HepG2 (cell line): ENCODE results near the gene RPL22L1. TPM values are rescaled to one million over a fixed set of nuclear protein-coding genes. Genes with fewer than 3 reads are reported as not detected.

ENCODE experiments used
- ATAC-seq: fragments of 200-7000 bp; cut with Tn5 transposase; 3 replicates; pipeline ENCODE4 v1.9.1; 2020; ENCODE audit warnings: mild to moderate bottlenecking, moderate library complexity
- BruUV-seq: library from RNA; stranded (reverse); fragments of 400-500 nt; replicated peaks from 2 replicates; lab custom pipeline; 2021; lab: Mats Ljungman, UMichigan
- CTCF ChIA-PET: fragments of 300-600 bp; formaldehyde crosslinking; extraction: SDS; loops from one replicate; lab custom pipeline; 2021; ENCODE audit warnings: low total read pairs, inconsistent platforms, low intra/inter-chr PET ratio; lab: Yijun Ruan, JAX
- POLR2A ChIA-PET: fragments of 350-600 bp; sonication (Branson Sonifier 250); formaldehyde crosslinking; loops from one replicate; lab custom pipeline; 2020; ENCODE audit warnings: antibody characterized with exemption, inconsistent platforms; lab: Yijun Ruan, JAX
- DNase-seq: peaks from one replicate; pipeline ENCODE4 v3.0.0-alpha.2; 2015; ENCODE audit warnings: low spot score
- FAIRE-seq: peaks from 3 replicates; lab custom pipeline; 2011; peaks lifted over from hg19 to GRCh38; lab: Jason Lieb, UNC
- H2AFZ ChIP-seq: one replicate; pipeline ENCODE4 v1.6.1; 2011; ENCODE audit warnings: low read length, inconsistent platforms
- H3K27ac ChIP-seq: fragments of 300-600 bp; 3 replicates; pipeline ENCODE4 v1.8.0; 2011; ENCODE audit warnings: mixed run types, mild to moderate bottlenecking, mixed read lengths, low read length, inconsistent platforms; ENCODE audit not compliant: insufficient read depth; ENCODE audit errors: extremely low read length
- H3K27me3 ChIP-seq, 2 experiments: fragments of 200-600 bp in 1 of 2; 2 replicates in 1 of 2; 3 replicates in 1 of 2; pipeline versions ENCODE4 v1.6.0 to v1.8.0; 2011; ENCODE audit warnings: low read length in 2 of 2, mild to moderate bottlenecking in 2 of 2, moderate library complexity in 2 of 2, inconsistent platforms in 1 of 2; ENCODE audit not compliant: insufficient read depth in 2 of 2, control insufficient read depth in 1 of 2
- H3K36me3 ChIP-seq, 2 experiments: fragments of 200-600 bp in 1 of 2; replicated peaks in 1 of 2; 2 replicates in 1 of 2; 3 replicates in 1 of 2; pipeline versions ENCODE4 v1.5.1 to v1.8.0; 2011; ENCODE audit warnings: low read length in 2 of 2, inconsistent platforms in 1 of 2; ENCODE audit not compliant: insufficient read depth in 2 of 2, control insufficient read depth in 1 of 2
- H3K4me1 ChIP-seq: 2 replicates; pipeline ENCODE4 v1.5.1; 2012; ENCODE audit warnings: low read length, inconsistent platforms; ENCODE audit not compliant: insufficient read depth
- H3K4me2 ChIP-seq: 2 replicates; pipeline ENCODE4 v1.6.0; 2011; ENCODE audit warnings: low read depth, low read length, inconsistent platforms
- H3K4me3 ChIP-seq, 3 experiments: fragments of 200-600 bp in 1 of 3; sonication (generic), shearing (Covaris generic) in 1 of 3; replicated peaks in 1 of 3; 2 replicates each; pipeline ENCODE4 v1.5.1; 2011 to 2016; ENCODE audit warnings: low read length in 3 of 3, inconsistent platforms in 2 of 3, low read depth in 2 of 3, mild to moderate bottlenecking in 2 of 3, control low read depth in 1 of 3, mixed read lengths in 1 of 3; ENCODE audit not compliant: insufficient read depth in 1 of 3
- H3K79me2 ChIP-seq: one replicate; pipeline ENCODE4 v1.6.1; 2011; ENCODE audit warnings: low read length, inconsistent platforms; ENCODE audit not compliant: insufficient read depth
- H3K9ac ChIP-seq: 2 replicates; pipeline ENCODE4 v1.6.0; 2011; ENCODE audit warnings: mild to moderate bottlenecking, low read depth, low read length, inconsistent platforms; ENCODE audit not compliant: insufficient read depth
- H3K9me3 ChIP-seq: 2 replicates; pipeline ENCODE4 v1.5.1; 2012; ENCODE audit warnings: mild to moderate bottlenecking, low read length
- H4K20me1 ChIP-seq: 2 replicates; pipeline ENCODE4 v1.6.0; 2011; ENCODE audit warnings: inconsistent platforms, mild to moderate bottlenecking, low read length, moderate library complexity; ENCODE audit not compliant: insufficient read depth
- ATF5 ChIP-seq: sonication (generic); formaldehyde crosslinking; IDR thresholded peaks from 2 replicates; pipeline ENCODE4 v1.4.0; 2020; ENCODE audit warnings: mild to moderate bottlenecking, low read depth, missing genetic modification reagents
- CSRNP1 ChIP-seq: sonication (generic); formaldehyde crosslinking; IDR thresholded peaks from 2 replicates; pipeline ENCODE4 v1.8.1; 2023; ENCODE audit warnings: mild to moderate bottlenecking, missing genetic modification reagents
- TEAD3 ChIP-seq: optimal IDR thresholded peaks from 2 replicates; pipeline ENCODE3; 2016; ENCODE audit warnings: borderline replicate concordance
- WGBS: methylation state at CpG from one replicate; pipeline ENCODE4 v1.1.6; 2017; ENCODE audit warnings: low lambda C conversion rate; 5-methylcytosine and 5-hydroxymethylcytosine counted together
- in situ Hi-C: cut with HindIII; loops from 2 replicates; pipeline ENCODE4 v1.10.0; 2017; ENCODE audit warnings: low pct_unique_long_range_greater_than_20kb; ENCODE audit not compliant: extremely low pct_ligation_motif_present
- intact Hi-C: fragments of 100-400 bp; cut with micrococcal nuclease; formaldehyde crosslinking; loops from one replicate; pipeline ENCODE4 v1.10.0; 2022; ENCODE audit not compliant: unreplicated experiment
- polyA plus RNA-seq, 8 experiments: library from polyadenylated mRNA; depleted of rRNA in 3 of 8; stranded (reverse) in 7 of 8; unstranded in 1 of 8; fragments of >200 nt; fragmentation: Illumina TruSeq in 4 of 8; extraction: Trizol in 4 of 8; gene quantifications; 2 replicates each; pipeline versions ENCODE4 v1.2.1 to v1.2.3, GENCODE V29; 2011 to 2016; ENCODE audit warnings: low read depth in 4 of 8, missing spikeins in 1 of 8, mixed read lengths in 1 of 8; ENCODE audit not compliant: insufficient read depth in 1 of 8
- total RNA-seq, 5 experiments: library from RNA; depleted of rRNA; stranded (reverse); fragments of >200 nt; fragmentation: Illumina TruSeq; extraction: Trizol; gene quantifications; 2 replicates each; pipeline ENCODE4 v1.2.3, GENCODE V29; 2016; ENCODE audit warnings: low read depth in 1 of 5

RPL22L1 gene
- total and polyA plus RNA-seq, 2 of the 13 experiments (the other 11 are each of a cell fraction or from before 2014, with no cell fraction given), result 42.7 to 152 TPM

- no peak for FAIRE-seq
- ATAC-seq, result peak; percentile 51
Observed at GRCh38 chr3:170862618-170863374, 7.2 kb downstream of the RPL22L1 start.

More at GRCh38 chr3:170862618-170863374, 7.2 kb downstream of the RPL22L1 start:
- CTCF ChIA-PET, result no interaction called here
- H3K4me1 ChIP-seq, result peaks cover 24% of the 10 kb centered on the region
- no peaks in the 10 kb centered on the region for H3K9me3 ChIP-seq
- no peaks in the 10 kb centered on the region for H3K27me3 ChIP-seq
- no peak for DNase-seq
- 27% methylated on average over 9 of the region's 10 CpGs for WGBS
- H3K4me2 ChIP-seq, result no peak overlapping the region; the same call in 1 of the 2 replicates
- intact Hi-C loops, result no loop called here
- in situ Hi-C loops, result no loop called here
- peaks cover 3 to 20% of the 10 kb centered on the region in 2 experiments; a peak in 4 of 5 replicates for H3K36me3 ChIP-seq
- no peaks in the 10 kb centered on the region for H3K79me2 ChIP-seq
- H3K9ac ChIP-seq, result no peak overlapping the region
- H4K20me1 ChIP-seq, result peaks cover 10% of the 10 kb centered on the region
- no TSS peak for BruUV-seq
- no peak overlapping the region for H3K4me3 ChIP-seq
- TF ChIP-seq ATF5, result no peak
- TF ChIP-seq TEAD3 (CRISPR knock-in tag), result peak; percentile 52
- no peak for TF ChIP-seq CSRNP1 (CRISPR knock-in tag)
- POLR2A ChIA-PET, result no interaction called here
- no peak overlapping the region for H3K27ac ChIP-seq
- H2AFZ ChIP-seq, result no peak overlapping the region
